CD4-positive, CD25-positive, alpha-beta regulatory T cell (primary cell): ENCODE measurements around the gene ZNG1B. TPM values are rescaled to one million over a fixed set of nuclear protein-coding genes. Genes with fewer than 3 reads are reported as not detected.
A peak's percentile ranks its signal among the peaks of the same experiment; 100 is the strongest.
"Not testable (repeated sequence)": the region's sequence is repeated elsewhere in the genome, so short reads cannot be mapped to it uniquely, and the experiment has no call there.

ENCODE experiments used
- ATAC-seq, 2 donors: fragments of 150-1000 bp; cut with Tn5 transposase; one replicate each; pipeline ENCODE4 v1.10.0; 2021; ENCODE audit warnings: low read depth in 2 of 2, moderate number of reproducible peaks in 2 of 2, moderate library complexity in 1 of 2
- DNase-seq, 3 donors: peaks; one replicate each; pipeline versions ENCODE4 v3.0.0 to v3.0.0-alpha.2; 2012 to 2022; ENCODE audit warnings: mixed read lengths in 1 of 3
- H3K27ac ChIP-seq: one replicate; pipeline ENCODE4 v1.7.0; 2013; ENCODE audit warnings: mild to moderate bottlenecking, low read length; ENCODE audit not compliant: insufficient read depth, poor library complexity, severe bottlenecking
- H3K27me3 ChIP-seq: one replicate; pipeline ENCODE4 v1.7.0; 2013; ENCODE audit warnings: low read length; ENCODE audit not compliant: control insufficient read depth, insufficient read depth
- H3K36me3 ChIP-seq: one replicate; pipeline ENCODE4 v1.7.0; 2013; ENCODE audit warnings: mild to moderate bottlenecking, low read length, moderate library complexity; ENCODE audit not compliant: control insufficient read depth, insufficient read depth
- H3K4me1 ChIP-seq: 2 replicates; pipeline ENCODE4 v1.7.0; 2013; ENCODE audit warnings: mild to moderate bottlenecking, low read length; ENCODE audit not compliant: insufficient read depth, control insufficient read depth, poor library complexity, severe bottlenecking
- H3K4me3 ChIP-seq: one replicate; pipeline ENCODE4 v1.7.0; 2013; ENCODE audit warnings: low read depth, mild to moderate bottlenecking, low read length, moderate library complexity
- H3K9me3 ChIP-seq, 2 experiments: 1 replicate in 1 of 2; 2 replicates in 1 of 2; pipeline ENCODE4 v1.7.0; 2013; ENCODE audit warnings: low read length in 2 of 2, mild to moderate bottlenecking in 1 of 2, moderate library complexity in 1 of 2; ENCODE audit not compliant: control insufficient read depth in 2 of 2
- H3K27ac Mint-ChIP-seq, 3 donors: one replicate each; pipeline ENCODE4 v1.8.0; 2020 to 2022; ENCODE audit warnings: mild to moderate bottlenecking in 3 of 3, mixed read lengths in 3 of 3, moderate library complexity in 2 of 3
- H3K27me3 Mint-ChIP-seq: one replicate; pipeline ENCODE4 v1.8.0; 2022; ENCODE audit warnings: mild to moderate bottlenecking, mixed read lengths
- H3K36me3 Mint-ChIP-seq: one replicate; pipeline ENCODE4 v1.8.0; 2020; ENCODE audit warnings: mixed read lengths
- H3K4me1 Mint-ChIP-seq, 4 donors: one replicate each; pipeline ENCODE4 v1.8.0; 2020 to 2022; ENCODE audit warnings: mixed read lengths in 4 of 4, mild to moderate bottlenecking in 1 of 4
- H3K4me3 Mint-ChIP-seq, 4 donors: one replicate each; pipeline ENCODE4 v1.8.0; 2020 to 2022; ENCODE audit warnings: mild to moderate bottlenecking in 4 of 4, mixed read lengths in 4 of 4, moderate library complexity in 3 of 4
- H3K9me3 Mint-ChIP-seq, 7 donors: one replicate each; pipeline ENCODE4 v1.8.0; 2020 to 2022; ENCODE audit warnings: mixed read lengths in 7 of 7, mild to moderate bottlenecking in 3 of 7, moderate library complexity in 2 of 7
- polyA plus RNA-seq, 4 donors: library from polyadenylated mRNA; unstranded; fragments of 300-500 nt; fragmentation: Illumina TruSeq; gene quantifications; one replicate each; pipeline ENCODE4 v1.2.3, GENCODE V29; 2021
- total RNA-seq: library from RNA; stranded (reverse); gene quantifications from one replicate; pipeline ENCODE4 v1.2.3, GENCODE V29; 2022

The ZNG1B gene
- total and polyA plus RNA-seq, 5 donors from 2014 or later = 22.2 to 35.5 (median 32.8) TPM

GRCh38 chr2:113542529-113542928 lies 105.0 kb downstream of the ZNG1B start:
- not testable (repeated sequence) for H3K4me3 ChIP-seq, H3K27ac ChIP-seq, H3K36me3 ChIP-seq, H3K27me3 ChIP-seq, DNase-seq, H3K9me3 Mint-ChIP-seq, H3K9me3 ChIP-seq, H3K36me3 Mint-ChIP-seq, H3K27ac Mint-ChIP-seq, H3K4me1 Mint-ChIP-seq, H3K4me1 ChIP-seq, ATAC-seq
- peaks cover 16% of the 10 kb centered on the region for H3K27me3 Mint-ChIP-seq
- peak overlapping the region in 2 of 4 donors; percentile 74 to 83 for H3K4me3 Mint-ChIP-seq

Other genes starting within 250 kb of the ZNG1B start
- 1.8 TPM for gene PAX8, start 158.8 kb upstream of the ZNG1B start, total RNA-seq
- gene PAX8, start 158.8 kb upstream of the ZNG1B start, polyA plus RNA-seq = under 1 TPM in 3 of 4 donors, not detected in 1; 0.24 to 0.52 (median 0.44) TPM
- not detected for gene FOXD4L1, start 61.0 kb downstream of the ZNG1B start, total RNA-seq
- gene FOXD4L1, start 61.0 kb downstream of the ZNG1B start, polyA plus RNA-seq = under 1 TPM in 1 of 4 donors, not detected in 3; 0.32 TPM
- gene RABL2A, start 189.6 kb downstream of the ZNG1B start, total RNA-seq = 22.5 TPM
- 10 to 100 TPM in 1 of 4 donors, 1 to 10 TPM in 3; 5.9 to 11.4 (median 7.1) TPM for gene RABL2A, start 189.6 kb downstream of the ZNG1B start, polyA plus RNA-seq